Stimulated activated CD8-positive, alpha-beta memory T cell treated with anti-CD3 and anti-CD28 coated beads, Interleukin-7, amount 100 ng/mL, for 4 hours (primary cell): ENCODE results near the gene SERPINA4.

ENCODE experiments used
- DNase-seq, 2 donors: peaks; one replicate each; pipeline ENCODE4 v3.0.0-alpha.2; 2020; ENCODE audit warnings: low read depth in 2 of 2

Gene SERPINA4

GRCh38 chr14:94542811-94543440 is 18.3 kb upstream of the SERPINA4 start:
- DNase-seq, result no peak

GRCh38 chr14:94543449-94544124 is 17.7 kb upstream of the SERPINA4 start:
- no peak for DNase-seq

GRCh38 chr14:94544726-94545125 is 16.5 kb upstream of the SERPINA4 start:
- no peak for DNase-seq

GRCh38 chr14:94545131-94545841 is 16.0 kb upstream of the SERPINA4 start:
- no peak for DNase-seq

- DNase-seq, result no peak
These were observed 14.0 kb upstream of the SERPINA4 start for GRCh38 chr14:94547151-94547680.

- no peak for DNase-seq
These were observed 13.5 kb upstream of the SERPINA4 start for GRCh38 chr14:94547726-94548125.

GRCh38 chr14:94548131-94548998 is 12.9 kb upstream of the SERPINA4 start:
- DNase-seq, result no peak

GRCh38 chr14:94548999-94549985 is 11.9 kb upstream of the SERPINA4 start:
- DNase-seq, result peak; percentile 6 to 13

- no peak for DNase-seq
These were observed 11.2 kb upstream of the SERPINA4 start for GRCh38 chr14:94550041-94550440.

- no peak for DNase-seq
These were observed 5.3 kb upstream of the SERPINA4 start for GRCh38 chr14:94555991-94556390.

- no peak for DNase-seq
These were observed 3.9 kb upstream of the SERPINA4 start for GRCh38 chr14:94557327-94557726.

- DNase-seq, result no peak
These were observed 2.4 kb upstream of the SERPINA4 start for GRCh38 chr14:94558842-94559241.

GRCh38 chr14:94559638-94560290 is 1.5 kb upstream of the SERPINA4 start:
- DNase-seq, result no peak

- no peak for DNase-seq
These were observed 964 bp upstream of the SERPINA4 start for GRCh38 chr14:94560291-94560665.

GRCh38 chr14:94561656-94562010 is 391 bp downstream of the SERPINA4 start:
- DNase-seq, result no peak

GRCh38 chr14:94562022-94562421 is 780 bp downstream of the SERPINA4 start:
- DNase-seq, result no peak

GRCh38 chr14:94562941-94563883 is 2.0 kb downstream of the SERPINA4 start:
- no peak for DNase-seq

GRCh38 chr14:94564381-94564780 is 3.1 kb downstream of the SERPINA4 start:
- DNase-seq, result no peak

GRCh38 chr14:94568186-94568585 is 6.9 kb downstream of the SERPINA4 start:
- DNase-seq, result no peak
